ENCODE measurements around the gene DMWD. TPM values are rescaled to one million over a fixed set of nuclear protein-coding genes. Genes with fewer than 3 reads are reported as not detected.

DMWD gene
- polyA plus RNA-seq, 1 of the 3 experiments (the other 2 are of a cell fraction), result 40.6 TPM

DNA sequence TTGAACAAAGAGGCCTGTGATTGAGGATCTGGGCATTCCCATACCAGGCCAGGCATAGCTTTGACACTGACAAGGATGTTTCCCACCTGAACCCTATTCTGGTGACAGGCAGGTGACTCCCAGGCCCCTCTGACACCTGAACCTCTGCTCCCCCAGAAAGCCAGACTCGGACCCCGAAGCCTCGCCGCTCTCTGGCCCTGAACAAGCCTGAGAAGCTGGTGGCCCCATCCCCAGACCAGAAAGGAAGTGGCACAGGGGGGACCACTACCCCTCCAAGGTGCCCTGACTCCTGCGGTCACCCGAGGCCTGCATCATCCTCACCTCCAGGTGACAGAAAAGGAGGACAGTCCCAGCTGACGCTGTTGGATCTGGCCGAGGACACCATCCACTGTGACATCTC lies 38.3 kb downstream of the DMWD start:
- DNase-seq, result no peak
- POLR2A ChIA-PET, result no interaction called here
- no peaks in the 10 kb centered on the region for H3K9me3 ChIP-seq
- TF ChIP-seq, protein P1, sequence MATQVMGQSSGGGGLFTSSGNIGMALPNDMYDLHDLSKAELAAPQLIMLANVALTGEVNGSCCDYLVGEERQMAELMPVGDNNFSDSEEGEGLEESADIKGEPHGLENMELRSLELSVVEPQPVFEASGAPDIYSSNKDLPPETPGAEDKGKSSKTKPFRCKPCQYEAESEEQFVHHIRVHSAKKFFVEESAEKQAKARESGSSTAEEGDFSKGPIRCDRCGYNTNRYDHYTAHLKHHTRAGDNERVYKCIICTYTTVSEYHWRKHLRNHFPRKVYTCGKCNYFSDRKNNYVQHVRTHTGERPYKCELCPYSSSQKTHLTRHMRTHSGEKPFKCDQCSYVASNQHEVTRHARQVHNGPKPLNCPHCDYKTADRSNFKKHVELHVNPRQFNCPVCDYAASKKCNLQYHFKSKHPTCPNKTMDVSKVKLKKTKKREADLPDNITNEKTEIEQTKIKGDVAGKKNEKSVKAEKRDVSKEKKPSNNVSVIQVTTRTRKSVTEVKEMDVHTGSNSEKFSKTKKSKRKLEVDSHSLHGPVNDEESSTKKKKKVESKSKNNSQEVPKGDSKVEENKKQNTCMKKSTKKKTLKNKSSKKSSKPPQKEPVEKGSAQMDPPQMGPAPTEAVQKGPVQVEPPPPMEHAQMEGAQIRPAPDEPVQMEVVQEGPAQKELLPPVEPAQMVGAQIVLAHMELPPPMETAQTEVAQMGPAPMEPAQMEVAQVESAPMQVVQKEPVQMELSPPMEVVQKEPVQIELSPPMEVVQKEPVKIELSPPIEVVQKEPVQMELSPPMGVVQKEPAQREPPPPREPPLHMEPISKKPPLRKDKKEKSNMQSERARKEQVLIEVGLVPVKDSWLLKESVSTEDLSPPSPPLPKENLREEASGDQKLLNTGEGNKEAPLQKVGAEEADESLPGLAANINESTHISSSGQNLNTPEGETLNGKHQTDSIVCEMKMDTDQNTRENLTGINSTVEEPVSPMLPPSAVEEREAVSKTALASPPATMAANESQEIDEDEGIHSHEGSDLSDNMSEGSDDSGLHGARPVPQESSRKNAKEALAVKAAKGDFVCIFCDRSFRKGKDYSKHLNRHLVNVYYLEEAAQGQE (IDR thresholded peaks at IDR 0.05; ENCODE audit: low read depth, low read length), result no peak
- TF ChIP-seq, protein P2, sequence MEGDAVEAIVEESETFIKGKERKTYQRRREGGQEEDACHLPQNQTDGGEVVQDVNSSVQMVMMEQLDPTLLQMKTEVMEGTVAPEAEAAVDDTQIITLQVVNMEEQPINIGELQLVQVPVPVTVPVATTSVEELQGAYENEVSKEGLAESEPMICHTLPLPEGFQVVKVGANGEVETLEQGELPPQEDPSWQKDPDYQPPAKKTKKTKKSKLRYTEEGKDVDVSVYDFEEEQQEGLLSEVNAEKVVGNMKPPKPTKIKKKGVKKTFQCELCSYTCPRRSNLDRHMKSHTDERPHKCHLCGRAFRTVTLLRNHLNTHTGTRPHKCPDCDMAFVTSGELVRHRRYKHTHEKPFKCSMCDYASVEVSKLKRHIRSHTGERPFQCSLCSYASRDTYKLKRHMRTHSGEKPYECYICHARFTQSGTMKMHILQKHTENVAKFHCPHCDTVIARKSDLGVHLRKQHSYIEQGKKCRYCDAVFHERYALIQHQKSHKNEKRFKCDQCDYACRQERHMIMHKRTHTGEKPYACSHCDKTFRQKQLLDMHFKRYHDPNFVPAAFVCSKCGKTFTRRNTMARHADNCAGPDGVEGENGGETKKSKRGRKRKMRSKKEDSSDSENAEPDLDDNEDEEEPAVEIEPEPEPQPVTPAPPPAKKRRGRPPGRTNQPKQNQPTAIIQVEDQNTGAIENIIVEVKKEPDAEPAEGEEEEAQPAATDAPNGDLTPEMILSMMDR (IDR thresholded peaks at IDR 0.05), result no peak
- TF ChIP-seq POLR2AphosphoS5 (IDR thresholded peaks at IDR 0.05; ENCODE audit: low read depth, low read length) (no peak), MXI1 (IDR thresholded peaks at IDR 0.05; ENCODE audit: low read depth, low read length) (no peak)
- TF ChIP-seq, protein P3, sequence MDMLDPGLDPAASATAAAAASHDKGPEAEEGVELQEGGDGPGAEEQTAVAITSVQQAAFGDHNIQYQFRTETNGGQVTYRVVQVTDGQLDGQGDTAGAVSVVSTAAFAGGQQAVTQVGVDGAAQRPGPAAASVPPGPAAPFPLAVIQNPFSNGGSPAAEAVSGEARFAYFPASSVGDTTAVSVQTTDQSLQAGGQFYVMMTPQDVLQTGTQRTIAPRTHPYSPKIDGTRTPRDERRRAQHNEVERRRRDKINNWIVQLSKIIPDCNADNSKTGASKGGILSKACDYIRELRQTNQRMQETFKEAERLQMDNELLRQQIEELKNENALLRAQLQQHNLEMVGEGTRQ (IDR thresholded peaks at IDR 0.05; ENCODE audit: borderline replicate concordance, low read depth, low read length), result no peak
- no peaks in the 10 kb centered on the region for H3K36me3 ChIP-seq (replicated peaks in 1 of 2; ENCODE audit: control insufficient read depth in 1 of 2, insufficient read depth in 2 of 2, low read length in 1 of 2)
- no peak overlapping the region for H3K9ac ChIP-seq
- no peaks in the 10 kb centered on the region for H3F3A ChIP-seq (replicated peaks; ENCODE audit: insufficient read depth)
- H3K9me2 ChIP-seq, result no peaks in the 10 kb centered on the region
- CTCF ChIA-PET, result interaction anchor here (2.8 kb wide), 1 partner anchor 16 kb away, joined by 9 read pairs; the partner anchor contains the start of gene SIX5
- H4K20me1 ChIP-seq (ENCODE audit: insufficient read depth), result no peaks in the 10 kb centered on the region
- H3K4me1 ChIP-seq (ENCODE audit: control insufficient read depth in 1 of 2, insufficient read depth in 2 of 2, low read depth in 1 of 2, low read length in 1 of 2), result no peaks in the 10 kb centered on the region
- no peak overlapping the region for H3K4me3 ChIP-seq (ENCODE audit: low read depth in 2 of 2, low read length in 1 of 2)
- H3K4me2 ChIP-seq, result no peak overlapping the region
- H3K27ac ChIP-seq (ENCODE audit: low read depth in 2 of 2, low read length in 1 of 2), result no peak overlapping the region
- no peak overlapping the region for H2AFZ ChIP-seq (ENCODE audit: low read depth)
- 80% methylated on average over 1 of the region's 8 CpGs for WGBS (ENCODE audit: low lambda C conversion rate)
- H3K27me3 ChIP-seq (ENCODE audit: insufficient read depth), result no peaks in the 10 kb centered on the region
- no peaks in the 10 kb centered on the region for H3K79me2 ChIP-seq (ENCODE audit: insufficient read depth)

DNA sequence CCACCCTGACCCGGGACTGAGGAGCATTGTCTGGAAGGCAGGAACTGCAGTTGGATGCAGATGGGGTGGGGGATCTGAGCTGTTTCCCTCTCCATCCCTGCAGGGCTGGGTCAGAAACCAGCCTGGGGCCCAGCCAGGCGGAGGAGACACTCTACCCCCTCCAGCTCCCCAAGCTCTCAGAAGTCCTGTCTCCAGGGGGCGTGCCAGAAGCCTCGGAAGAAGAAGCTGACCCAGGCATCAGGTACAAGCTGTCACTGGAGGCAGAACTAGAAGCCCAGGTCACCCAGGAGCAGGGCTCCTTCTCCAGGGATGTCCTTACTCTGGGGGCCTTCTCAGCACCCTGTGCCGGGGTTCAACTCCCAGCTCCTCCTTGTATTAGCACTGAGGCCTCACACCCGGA lies 39.1 kb downstream of the DMWD start:
- no peaks in the 10 kb centered on the region for H3K27me3 ChIP-seq (ENCODE audit: insufficient read depth)
- no peaks in the 10 kb centered on the region for H3K79me2 ChIP-seq (ENCODE audit: insufficient read depth)
- no peak overlapping the region for H2AFZ ChIP-seq (ENCODE audit: low read depth)
- 83% methylated on average over 3 of the region's 6 CpGs for WGBS (ENCODE audit: low lambda C conversion rate)
- H3F3A ChIP-seq (replicated peaks; ENCODE audit: insufficient read depth), result no peaks in the 10 kb centered on the region
- no peaks in the 10 kb centered on the region for H3K36me3 ChIP-seq (replicated peaks in 1 of 2; ENCODE audit: control insufficient read depth in 1 of 2, insufficient read depth in 2 of 2, low read length in 1 of 2)
- POLR2A ChIA-PET, result no interaction called here
- H3K4me3 ChIP-seq (ENCODE audit: low read depth in 2 of 2, low read length in 1 of 2), result no peak overlapping the region
- H3K4me2 ChIP-seq, result no peak overlapping the region
- CTCF ChIA-PET, result interaction anchor here (1.2 to 2.8 kb wide), 3 partner anchors 13 to 60 kb away, joined by 3 to 9 read pairs (median 6); partner anchors contain the start of gene SIX5
- no peak overlapping the region for H3K27ac ChIP-seq (ENCODE audit: low read depth in 2 of 2, low read length in 1 of 2)
- no peaks in the 10 kb centered on the region for H3K4me1 ChIP-seq (ENCODE audit: control insufficient read depth in 1 of 2, insufficient read depth in 2 of 2, low read depth in 1 of 2, low read length in 1 of 2)
- DNase-seq, result no peak
- H3K9ac ChIP-seq, result no peak overlapping the region
- H3K9me3 ChIP-seq, result no peaks in the 10 kb centered on the region
- no peaks in the 10 kb centered on the region for H4K20me1 ChIP-seq (ENCODE audit: insufficient read depth)
- H3K9me2 ChIP-seq, result no peaks in the 10 kb centered on the region
- no peak for TF ChIP-seq POLR2AphosphoS5 (IDR thresholded peaks at IDR 0.05; ENCODE audit: low read depth, low read length)
- TF ChIP-seq, protein P4, sequence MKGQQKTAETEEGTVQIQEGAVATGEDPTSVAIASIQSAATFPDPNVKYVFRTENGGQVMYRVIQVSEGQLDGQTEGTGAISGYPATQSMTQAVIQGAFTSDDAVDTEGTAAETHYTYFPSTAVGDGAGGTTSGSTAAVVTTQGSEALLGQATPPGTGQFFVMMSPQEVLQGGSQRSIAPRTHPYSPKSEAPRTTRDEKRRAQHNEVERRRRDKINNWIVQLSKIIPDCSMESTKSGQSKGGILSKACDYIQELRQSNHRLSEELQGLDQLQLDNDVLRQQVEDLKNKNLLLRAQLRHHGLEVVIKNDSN (IDR thresholded peaks at IDR 0.05; ENCODE audit: borderline replicate concordance, low read depth), result no peak
- no peak for TF ChIP-seq EP300 (IDR thresholded peaks at IDR 0.05; ENCODE audit: borderline replicate concordance in 1 of 2, low read depth in 1 of 2, low read length in 1 of 2)
- TF ChIP-seq ELF1 (IDR thresholded peaks at IDR 0.05), result no peak
- no peak for TF ChIP-seq GATA2 (CRISPR knock-in tag; IDR thresholded peaks at IDR 0.05)
- no peak for TF ChIP-seq TAF1 (IDR thresholded peaks at IDR 0.05; ENCODE audit: borderline replicate concordance, low read depth, low read length)
- TF ChIP-seq, protein P3 (IDR thresholded peaks at IDR 0.05; ENCODE audit: borderline replicate concordance, low read depth, low read length), result no peak
- TF ChIP-seq, protein P5, sequence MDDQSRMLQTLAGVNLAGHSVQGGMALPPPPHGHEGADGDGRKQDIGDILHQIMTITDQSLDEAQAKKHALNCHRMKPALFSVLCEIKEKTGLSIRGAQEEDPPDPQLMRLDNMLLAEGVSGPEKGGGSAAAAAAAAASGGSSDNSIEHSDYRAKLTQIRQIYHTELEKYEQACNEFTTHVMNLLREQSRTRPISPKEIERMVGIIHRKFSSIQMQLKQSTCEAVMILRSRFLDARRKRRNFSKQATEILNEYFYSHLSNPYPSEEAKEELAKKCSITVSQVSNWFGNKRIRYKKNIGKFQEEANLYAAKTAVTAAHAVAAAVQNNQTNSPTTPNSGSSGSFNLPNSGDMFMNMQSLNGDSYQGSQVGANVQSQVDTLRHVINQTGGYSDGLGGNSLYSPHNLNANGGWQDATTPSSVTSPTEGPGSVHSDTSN (IDR thresholded peaks at IDR 0.05), result no peak
- TF ChIP-seq TEAD4 (IDR thresholded peaks at IDR 0.05; ENCODE audit: borderline replicate concordance, insufficient read depth), result no peak
- TF ChIP-seq, protein P6, sequence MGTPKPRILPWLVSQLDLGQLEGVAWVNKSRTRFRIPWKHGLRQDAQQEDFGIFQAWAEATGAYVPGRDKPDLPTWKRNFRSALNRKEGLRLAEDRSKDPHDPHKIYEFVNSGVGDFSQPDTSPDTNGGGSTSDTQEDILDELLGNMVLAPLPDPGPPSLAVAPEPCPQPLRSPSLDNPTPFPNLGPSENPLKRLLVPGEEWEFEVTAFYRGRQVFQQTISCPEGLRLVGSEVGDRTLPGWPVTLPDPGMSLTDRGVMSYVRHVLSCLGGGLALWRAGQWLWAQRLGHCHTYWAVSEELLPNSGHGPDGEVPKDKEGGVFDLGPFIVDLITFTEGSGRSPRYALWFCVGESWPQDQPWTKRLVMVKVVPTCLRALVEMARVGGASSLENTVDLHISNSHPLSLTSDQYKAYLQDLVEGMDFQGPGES (IDR thresholded peaks at IDR 0.05; ENCODE audit: low read depth, low read length), result no peak
- no peak for TF ChIP-seq MEF2A (IDR thresholded peaks at IDR 0.05; ENCODE audit: borderline replicate concordance, low read depth)

Data from SK-N-SH (cell line).